CD14-positive monocyte (primary cell): ENCODE measurements around the gene RMI1. TPM values are rescaled to one million over a fixed set of nuclear protein-coding genes. Genes with fewer than 3 reads are reported as not detected.

ENCODE experiments used
- DNase-seq, 3 donors: peaks; one replicate each; pipeline ENCODE4 v3.0.0-alpha.2; 2011 to 2022
- H2AFZ ChIP-seq: 2 replicates; pipeline ENCODE4 v1.6.0; 2012; ENCODE audit warnings: mild to moderate bottlenecking, low read depth, low read length, inconsistent platforms; ENCODE audit not compliant: insufficient read depth, poor library complexity, severe bottlenecking
- H3K27ac ChIP-seq, 2 donors: 1 replicate in 1 of 2; 2 replicates in 1 of 2; pipeline ENCODE4 v1.5.1; 2012 to 2013; ENCODE audit warnings: low read length in 2 of 2, control low read depth in 1 of 2, inconsistent platforms in 1 of 2, low read depth in 1 of 2, mild to moderate bottlenecking in 1 of 2
- H3K27me3 ChIP-seq, 2 donors: one replicate each; pipeline versions ENCODE4 v1.6.0 to v1.6.1; 2011 to 2013; ENCODE audit warnings: low read length in 2 of 2; ENCODE audit not compliant: control insufficient read depth in 2 of 2, insufficient read depth in 2 of 2
- H3K36me3 ChIP-seq, 2 donors: replicated peaks in 1 of 2; 1 replicate in 1 of 2; 2 replicates in 1 of 2; pipeline versions ENCODE4 v1.5.1 to v1.6.1; 2012 to 2013; ENCODE audit warnings: low read length in 2 of 2, control low read depth in 1 of 2, inconsistent platforms in 1 of 2, mild to moderate bottlenecking in 1 of 2; ENCODE audit not compliant: insufficient read depth in 2 of 2, control insufficient read depth in 1 of 2
- H3K4me1 ChIP-seq, 2 donors: 1 replicate in 1 of 2; 2 replicates in 1 of 2; pipeline versions ENCODE4 v1.5.1 to v1.6.1; 2012 to 2013; ENCODE audit warnings: low read length in 2 of 2, control low read depth in 1 of 2, inconsistent platforms in 1 of 2, mild to moderate bottlenecking in 1 of 2, moderate library complexity in 1 of 2; ENCODE audit not compliant: insufficient read depth in 2 of 2, control insufficient read depth in 1 of 2
- H3K4me2 ChIP-seq: replicated peaks from 2 replicates; pipeline ENCODE3; 2012; ENCODE audit warnings: low read length, moderate library complexity, mild to moderate bottlenecking; ENCODE audit not compliant: poor library complexity, severe bottlenecking; ENCODE audit errors: extremely low read depth
- H3K4me3 ChIP-seq, 3 experiments: fragments of 200-600 bp in 1 of 3; sonication (generic) in 1 of 3; replicated peaks in 1 of 3; 1 replicate in 2 of 3; 2 replicates in 1 of 3; pipeline ENCODE4 v1.5.1; 2011 to 2013; ENCODE audit warnings: low read length in 3 of 3, mild to moderate bottlenecking in 3 of 3, control low read depth in 2 of 3, low read depth in 2 of 3, inconsistent platforms in 1 of 3, moderate library complexity in 1 of 3
- H3K79me2 ChIP-seq: 2 replicates; pipeline ENCODE4 v1.6.0; 2012; ENCODE audit warnings: mild to moderate bottlenecking, control low read depth, inconsistent platforms, low read length, moderate library complexity; ENCODE audit not compliant: insufficient read depth
- H3K9ac ChIP-seq: 2 replicates; pipeline ENCODE4 v1.6.0; 2017; ENCODE audit warnings: low read length, mild to moderate bottlenecking; ENCODE audit not compliant: insufficient read depth, poor library complexity, severe bottlenecking
- H3K9me3 ChIP-seq, 2 donors: replicated peaks in 1 of 2; 1 replicate in 1 of 2; 2 replicates in 1 of 2; pipeline versions ENCODE4 v1.5.1 to v1.6.1; 2012 to 2013; ENCODE audit warnings: low read length in 2 of 2, control low read depth in 1 of 2; ENCODE audit not compliant: control insufficient read depth in 1 of 2, insufficient read depth in 1 of 2
- H4K20me1 ChIP-seq: 2 replicates; pipeline ENCODE4 v1.6.0; 2012; ENCODE audit warnings: mild to moderate bottlenecking, low read length, control low read depth, moderate library complexity; ENCODE audit not compliant: insufficient read depth
- H3K27ac Mint-ChIP-seq, 7 donors: one replicate each; pipeline ENCODE4 v1.8.0; 2020; ENCODE audit warnings: mild to moderate bottlenecking in 7 of 7, mixed read lengths in 7 of 7, moderate library complexity in 6 of 7, inconsistent platforms in 2 of 7
- H3K27me3 Mint-ChIP-seq, 3 donors: one replicate each; pipeline ENCODE4 v1.8.0; 2021 to 2022; ENCODE audit warnings: low read depth in 3 of 3, mild to moderate bottlenecking in 3 of 3, mixed read lengths in 3 of 3, moderate library complexity in 3 of 3, inconsistent platforms in 1 of 3
- H3K36me3 Mint-ChIP-seq, 2 donors: one replicate each; pipeline ENCODE4 v1.8.0; 2020; ENCODE audit warnings: mixed read lengths in 2 of 2, inconsistent platforms in 1 of 2, mild to moderate bottlenecking in 1 of 2
- H3K4me1 Mint-ChIP-seq: one replicate; pipeline ENCODE4 v1.8.0; 2020; ENCODE audit warnings: mild to moderate bottlenecking, mixed read lengths
- H3K4me3 Mint-ChIP-seq, 2 donors: one replicate each; pipeline ENCODE4 v1.8.0; 2020; ENCODE audit warnings: mild to moderate bottlenecking in 2 of 2, mixed read lengths in 2 of 2, moderate library complexity in 1 of 2
- H3K9me3 Mint-ChIP-seq, 7 donors: one replicate each; pipeline ENCODE4 v1.8.0; 2020 to 2022; ENCODE audit warnings: mixed read lengths in 7 of 7, mild to moderate bottlenecking in 6 of 7, moderate library complexity in 6 of 7, inconsistent platforms in 2 of 7
- WGBS: methylation state at CpG from one replicate; pipeline ENCODE4 v1.1.5; 2013; ENCODE audit warnings: missing lambda C conversion rate; ENCODE audit not compliant: insufficient coverage; 5-methylcytosine and 5-hydroxymethylcytosine counted together
- intact Hi-C, 2 donors: fragments of 100-400 bp; cut with micrococcal nuclease; formaldehyde crosslinking; loops; one replicate each; pipeline versions ENCODE4 v1.15.0 to v1.15.1; 2023
- polyA plus RNA-seq, 3 donors: library from polyadenylated mRNA; depleted of rRNA in 1 of 3; unstranded in 2 of 3; stranded (reverse) in 1 of 3; fragments of 300-500 nt in 2 of 3; fragments of >200 nt in 1 of 3; fragmentation: Illumina TruSeq in 2 of 3; gene quantifications; 1 replicate in 2 of 3; 2 replicates in 1 of 3; pipeline ENCODE4 v1.2.3, GENCODE V29; 2012 to 2021
- TF ChIP-seq, protein P1 (sequence below): fragments of 200-600 bp; IDR thresholded peaks from one replicate; pipeline ENCODE4 v1.8.0; 2022; ENCODE audit warnings: antibody characterized with exemption, mild to moderate bottlenecking

RMI1 gene
- polyA plus RNA-seq, 3 donors = 1.7 to 11.5 (median 5.3) TPM

DNA sequence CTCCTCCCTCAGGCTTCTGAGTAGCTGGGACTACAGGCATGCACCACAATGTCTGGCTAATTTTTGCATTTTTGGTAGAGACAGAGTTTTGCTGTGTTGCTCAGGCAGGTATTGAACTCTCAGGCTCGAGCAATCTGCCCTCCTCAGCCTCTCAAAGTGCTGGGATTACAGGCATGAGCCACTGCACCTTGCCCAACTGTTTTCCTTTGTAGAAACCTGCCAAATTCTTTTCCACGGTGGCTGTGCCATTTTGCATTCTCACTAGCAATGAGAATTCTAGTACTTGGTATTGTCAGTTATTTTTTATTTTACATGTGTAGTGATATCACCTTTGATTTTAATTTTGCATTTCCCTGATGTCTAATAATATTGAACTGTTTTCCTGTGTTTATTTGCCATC lies 7.8 kb downstream of the RMI1 start:
- no peak overlapping the region for H3K4me2 ChIP-seq
- intact Hi-C loops = loop anchor here in 1 of 2 donors (10.0 kb wide), 1 partner anchor 284 kb away; the partner anchor contains the start of gene UBQLN1

DNA sequence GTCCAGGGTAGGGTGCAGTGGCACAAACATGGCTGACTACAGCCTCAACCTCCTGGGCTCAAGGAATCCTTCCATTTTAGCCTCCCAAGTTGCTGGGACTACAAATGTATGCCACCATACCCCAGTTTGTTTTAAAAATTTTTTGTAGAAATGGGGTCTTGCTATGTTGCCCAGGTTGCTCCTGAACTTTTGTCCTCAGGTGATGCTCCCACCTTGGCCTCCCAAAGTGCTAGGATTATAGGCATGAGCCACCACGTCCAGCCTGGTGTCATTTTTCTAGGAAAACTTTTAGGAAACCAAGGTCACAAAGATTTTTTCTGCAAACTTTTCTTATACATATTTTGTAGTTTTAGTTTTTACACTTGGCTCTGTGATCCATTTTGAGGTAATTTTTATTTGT lies 10.8 kb downstream of the RMI1 start:
- peaks cover 31 to 49% of the 10 kb centered on the region in 2 donors for H3K36me3 Mint-ChIP-seq
- peaks cover 0 to 7% of the 10 kb centered on the region in 2 donors for H3K4me1 ChIP-seq
- no peak overlapping the region for H3K9ac ChIP-seq
- no peaks in the 10 kb centered on the region for H3K9me3 Mint-ChIP-seq
- H3K4me3 Mint-ChIP-seq = no peak overlapping the region
- no peaks in the 10 kb centered on the region for H3K27me3 ChIP-seq
- DNase-seq = no peak
- H3K27ac ChIP-seq = no peak overlapping the region
- peak overlapping the region in 1 of 7 donors; percentile 30 for H3K27ac Mint-ChIP-seq
- H3K4me1 Mint-ChIP-seq = peaks cover 15% of the 10 kb centered on the region
- TF ChIP-seq, protein P1, sequence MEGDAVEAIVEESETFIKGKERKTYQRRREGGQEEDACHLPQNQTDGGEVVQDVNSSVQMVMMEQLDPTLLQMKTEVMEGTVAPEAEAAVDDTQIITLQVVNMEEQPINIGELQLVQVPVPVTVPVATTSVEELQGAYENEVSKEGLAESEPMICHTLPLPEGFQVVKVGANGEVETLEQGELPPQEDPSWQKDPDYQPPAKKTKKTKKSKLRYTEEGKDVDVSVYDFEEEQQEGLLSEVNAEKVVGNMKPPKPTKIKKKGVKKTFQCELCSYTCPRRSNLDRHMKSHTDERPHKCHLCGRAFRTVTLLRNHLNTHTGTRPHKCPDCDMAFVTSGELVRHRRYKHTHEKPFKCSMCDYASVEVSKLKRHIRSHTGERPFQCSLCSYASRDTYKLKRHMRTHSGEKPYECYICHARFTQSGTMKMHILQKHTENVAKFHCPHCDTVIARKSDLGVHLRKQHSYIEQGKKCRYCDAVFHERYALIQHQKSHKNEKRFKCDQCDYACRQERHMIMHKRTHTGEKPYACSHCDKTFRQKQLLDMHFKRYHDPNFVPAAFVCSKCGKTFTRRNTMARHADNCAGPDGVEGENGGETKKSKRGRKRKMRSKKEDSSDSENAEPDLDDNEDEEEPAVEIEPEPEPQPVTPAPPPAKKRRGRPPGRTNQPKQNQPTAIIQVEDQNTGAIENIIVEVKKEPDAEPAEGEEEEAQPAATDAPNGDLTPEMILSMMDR = no peak
- no peak overlapping the region for H3K4me3 ChIP-seq
- WGBS = 100% methylated on average over 1 of the region's 1 CpG
- H2AFZ ChIP-seq = no peak overlapping the region
- no peak overlapping the region for H3K4me2 ChIP-seq
- H3K36me3 ChIP-seq = peaks cover 17 to 22% of the 10 kb centered on the region in 2 donors
- no peaks in the 10 kb centered on the region for H3K27me3 Mint-ChIP-seq
- peaks cover 8% of the 10 kb centered on the region for H4K20me1 ChIP-seq
- H3K9me3 ChIP-seq = no peaks in the 10 kb centered on the region
- peaks cover 95% of the 10 kb centered on the region for H3K79me2 ChIP-seq
- intact Hi-C loops = no loop called here

More for the DNA sequence above, 7.8 kb downstream of the RMI1 start:
- Histone ChIP-seq H4K20me1 (peaks cover 12% of the 10 kb centered on the region), H3K27ac (no peak overlapping the region), H3K9ac (no peak overlapping the region), H3K79me2 (peaks cover 98% of the 10 kb centered on the region), H3K9me3 (no peaks in the 10 kb centered on the region), H3K4me1 (peaks cover 0 to 12% of the 10 kb centered on the region in 2 donors), H2AFZ (no peak overlapping the region), H3K36me3 (peaks cover 17 to 22% of the 10 kb centered on the region in 2 donors), H3K27me3 (no peaks in the 10 kb centered on the region), H3K4me3 (no peak overlapping the region)
- Mint-ChIP-seq H3K9me3 (no peaks in the 10 kb centered on the region), H3K4me1 (peaks cover 17% of the 10 kb centered on the region), H3K27me3 (peaks cover 0 to 3% (median 0%) of the 10 kb centered on the region in 3 donors), H3K4me3 (no peak overlapping the region), H3K36me3 (peaks cover 25 to 40% of the 10 kb centered on the region in 2 donors), H3K27ac (peak overlapping the region in 3 of 7 donors; percentile 15 to 54 (median 35))
- WGBS = 100% methylated on average over 1 of the region's 2 CpGs
- DNase-seq = no peak
- TF ChIP-seq, protein P1 = no peak
